Hepatocyte (in vitro differentiated cells): ENCODE data around the gene PKIB. TPM values are rescaled to one million over a fixed set of nuclear protein-coding genes. Genes with fewer than 3 reads are reported as not detected.

Experiments used
- DNase-seq: peaks from one replicate; pipeline ENCODE4 v3.0.0-alpha.2; 2016; ENCODE audit warnings: low spot score
- H2AFZ ChIP-seq: fragments of 200-600 bp; sonication (generic); 2 replicates; pipeline ENCODE4 v1.6.0; 2016; ENCODE audit warnings: antibody characterized with exemption, mild to moderate bottlenecking
- H3K27ac ChIP-seq: fragments of 200-600 bp; sonication (generic); 2 replicates; pipeline ENCODE4 v1.5.1; 2016; ENCODE audit warnings: mild to moderate bottlenecking
- H3K27me3 ChIP-seq: fragments of 200-600 bp; sonication (generic); 2 replicates; pipeline ENCODE4 v1.6.1; 2016
- H3K36me3 ChIP-seq: fragments of 200-600 bp; sonication (generic); replicated peaks from 2 replicates; pipeline ENCODE4 v1.5.1; 2016; ENCODE audit warnings: low read depth; ENCODE audit not compliant: insufficient read depth
- H3K4me1 ChIP-seq: fragments of 200-600 bp; sonication (generic); 2 replicates; pipeline ENCODE4 v1.5.1; 2016; ENCODE audit warnings: mild to moderate bottlenecking, moderate library complexity; ENCODE audit not compliant: insufficient read depth
- H3K4me2 ChIP-seq: fragments of 200-600 bp; sonication (generic); 2 replicates; pipeline ENCODE4 v1.6.0; 2016
- H3K4me3 ChIP-seq: fragments of 200-600 bp; sonication (generic); 2 replicates; pipeline ENCODE4 v1.5.1; 2016; ENCODE audit warnings: mild to moderate bottlenecking
- H3K79me2 ChIP-seq: fragments of 200-600 bp; sonication (generic); 2 replicates; pipeline ENCODE4 v1.6.0; 2017; ENCODE audit warnings: mild to moderate bottlenecking
- H3K9me2 ChIP-seq: fragments of 200-600 bp; sonication (generic); replicated peaks from 2 replicates; pipeline ENCODE4 v1.6.0; 2017; ENCODE audit warnings: mild to moderate bottlenecking; ENCODE audit not compliant: insufficient read depth
- H3K9me3 ChIP-seq: fragments of 200-600 bp; sonication (generic); 2 replicates; pipeline ENCODE4 v1.5.1; 2016; ENCODE audit warnings: low read depth, mild to moderate bottlenecking
- H4K20me1 ChIP-seq: fragments of 200-600 bp; sonication (generic); 2 replicates; pipeline ENCODE4 v1.6.0; 2016; ENCODE audit warnings: mild to moderate bottlenecking; ENCODE audit not compliant: insufficient read depth, poor library complexity, severe bottlenecking
- CTCF ChIP-seq: fragments of 200-600 bp; sonication (generic); IDR thresholded peaks from 2 replicates; pipeline ENCODE4 v1.5.1; 2016; ENCODE audit warnings: antibody characterized with exemption, mild to moderate bottlenecking; ENCODE audit not compliant: poor library complexity
- EZH2 ChIP-seq: fragments of 200-600 bp; sonication (generic); IDR thresholded peaks from 2 replicates; pipeline ENCODE4 v1.6.1; 2016; ENCODE audit warnings: antibody characterized with exemption, mild to moderate bottlenecking, borderline replicate concordance
- EZH2phosphoT487 ChIP-seq: fragments of 200-600 bp; sonication (generic); IDR thresholded peaks from one replicate; pipeline ENCODE4 v1.6.1; 2018; ENCODE audit warnings: antibody characterized with exemption, mild to moderate bottlenecking, low read depth, moderate library complexity; ENCODE audit not compliant: unreplicated experiment, severe bottlenecking
- WGBS: methylation state at CpG from one replicate; pipeline ENCODE4 v1.1.6; 2016; ENCODE audit warnings: low lambda C conversion rate; ENCODE audit errors: missing lambda C conversion rate; 5-methylcytosine and 5-hydroxymethylcytosine counted together
- polyA plus RNA-seq: library from polyadenylated mRNA; unstranded; fragments of >200 nt; fragmentation: Nextera tagmentation; extraction: Ambion mirVana; gene quantifications from 2 replicates; pipeline ENCODE4 v1.2.1, GENCODE V29; 2016
- total RNA-seq: library from RNA; depleted of rRNA; stranded (reverse); fragments of >200 nt; gene quantifications from 2 replicates; pipeline ENCODE4 v1.2.3, GENCODE V29; 2014

The PKIB gene
- total and polyA plus RNA-seq, 2 experiments from 2014 or later = 73.8 to 144 TPM

GRCh38 chr6:122653094-122653493 is 42.9 kb downstream of the PKIB start:
- TF ChIP-seq EZH2 (no peak), EZH2phosphoT487 (no peak), CTCF (no peak)
- WGBS = 86% methylated on average over 2 of the region's 2 CpGs
- no peaks in the 10 kb centered on the region for H3K36me3 ChIP-seq
- H3K9me3 ChIP-seq = no peaks in the 10 kb centered on the region
- no peaks in the 10 kb centered on the region for H4K20me1 ChIP-seq
- no peaks in the 10 kb centered on the region for H3K27me3 ChIP-seq
- H3K27ac ChIP-seq = peak overlapping the region; percentile 90
- H3K4me3 ChIP-seq = no peak overlapping the region
- no peak overlapping the region for H3K4me2 ChIP-seq
- H3K9me2 ChIP-seq = no peaks in the 10 kb centered on the region
- H3K79me2 ChIP-seq = no peaks in the 10 kb centered on the region
- H3K4me1 ChIP-seq = peaks cover 27% of the 10 kb centered on the region
- DNase-seq = peak; percentile 25
- no peak overlapping the region for H2AFZ ChIP-seq

GRCh38 chr6:122654012-122654411 is 43.8 kb downstream of the PKIB start:
- H3K27me3 ChIP-seq = no peaks in the 10 kb centered on the region
- no peaks in the 10 kb centered on the region for H3K9me2 ChIP-seq
- WGBS = 75% methylated on average over 2 of the region's 2 CpGs
- H3K4me3 ChIP-seq = no peak overlapping the region
- H3K79me2 ChIP-seq = no peaks in the 10 kb centered on the region
- H3K36me3 ChIP-seq = no peaks in the 10 kb centered on the region
- H2AFZ ChIP-seq = no peak overlapping the region
- no peak for TF ChIP-seq CTCF
- no peak overlapping the region for H3K4me2 ChIP-seq
- H4K20me1 ChIP-seq = no peaks in the 10 kb centered on the region
- H3K27ac ChIP-seq = peak overlapping the region; percentile 90
- H3K4me1 ChIP-seq = peaks cover 27% of the 10 kb centered on the region
- no peaks in the 10 kb centered on the region for H3K9me3 ChIP-seq
- no peak for DNase-seq

GRCh38 chr6:122657601-122658000 is 47.4 kb downstream of the PKIB start:
- peaks cover 6% of the 10 kb centered on the region for H3K79me2 ChIP-seq
- no peak for TF ChIP-seq EZH2phosphoT487
- no peak for TF ChIP-seq CTCF
- TF ChIP-seq EZH2 = no peak
- DNase-seq = no peak
- H3K27me3 ChIP-seq = no peaks in the 10 kb centered on the region
- H4K20me1 ChIP-seq = no peaks in the 10 kb centered on the region
- no peak overlapping the region for H2AFZ ChIP-seq
- H3K36me3 ChIP-seq = no peaks in the 10 kb centered on the region
- H3K4me2 ChIP-seq = peak overlapping the region; percentile 3
- H3K4me3 ChIP-seq = no peak overlapping the region
- H3K4me1 ChIP-seq = peaks cover 14% of the 10 kb centered on the region
- 31% methylated on average over 1 of the region's 1 CpG for WGBS
- no peaks in the 10 kb centered on the region for H3K9me2 ChIP-seq
- H3K27ac ChIP-seq = peak overlapping the region; percentile 0
- H3K9me3 ChIP-seq = no peaks in the 10 kb centered on the region

- Histone ChIP-seq H2AFZ (no peak overlapping the region), H3K4me2 (peak overlapping the region; percentile 22), H3K36me3 (no peaks in the 10 kb centered on the region), H3K27ac (no peak overlapping the region), H3K27me3 (no peaks in the 10 kb centered on the region), H3K79me2 (peaks cover 12% of the 10 kb centered on the region), H3K9me3 (no peaks in the 10 kb centered on the region), H3K4me1 (peaks cover 11% of the 10 kb centered on the region), H3K4me3 (no peak overlapping the region), H3K9me2 (no peaks in the 10 kb centered on the region), H4K20me1 (no peaks in the 10 kb centered on the region)
- DNase-seq = no peak
- 44% methylated on average over 3 of the region's 3 CpGs for WGBS
- TF ChIP-seq EZH2phosphoT487 (no peak), CTCF (no peak), EZH2 (no peak)
These were observed 50.1 kb downstream of the PKIB start for GRCh38 chr6:122660296-122660695.
